ENCODE data around the gene RALGAPB.
A peak's percentile ranks its signal among the peaks of the same experiment; 100 is the strongest.
"Not testable (repeated sequence)": the region's sequence is repeated elsewhere in the genome, so short reads cannot be mapped to it uniquely, and the experiment has no call there.

The RALGAPB gene

DNA sequence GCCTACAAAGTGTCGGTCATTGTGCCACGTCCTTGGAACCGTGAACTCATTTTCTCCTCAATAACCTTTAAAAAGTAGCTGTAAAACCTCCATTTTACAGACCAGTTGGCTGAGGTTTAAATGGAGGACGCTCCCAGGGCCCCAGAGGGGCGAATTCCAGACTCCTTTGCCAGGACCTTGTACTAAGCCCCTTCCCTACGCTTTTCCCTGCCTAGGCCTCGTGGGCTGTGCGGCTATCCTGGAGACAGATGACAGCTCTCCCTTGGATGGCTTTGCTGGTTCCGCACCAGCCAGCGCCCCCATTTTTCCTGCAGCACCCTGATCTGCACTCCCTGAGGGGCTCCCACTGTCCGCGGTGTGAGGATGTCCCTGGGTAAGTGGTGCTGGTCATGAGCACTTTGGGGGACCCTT, 25.4 kb upstream of the RALGAPB start:
- DNase-seq (ENCODE audit: low read depth, low spot score): no peak

GRCh38 chr20:38447931-38448675, 24.5 kb upstream of the RALGAPB start:
- DNase-seq (ENCODE audit: low read depth, low spot score): no peak

- DNase-seq (ENCODE audit: low read depth, low spot score): no peak
Measured at GRCh38 chr20:38449046-38449445, 23.6 kb upstream of the RALGAPB start.

DNA sequence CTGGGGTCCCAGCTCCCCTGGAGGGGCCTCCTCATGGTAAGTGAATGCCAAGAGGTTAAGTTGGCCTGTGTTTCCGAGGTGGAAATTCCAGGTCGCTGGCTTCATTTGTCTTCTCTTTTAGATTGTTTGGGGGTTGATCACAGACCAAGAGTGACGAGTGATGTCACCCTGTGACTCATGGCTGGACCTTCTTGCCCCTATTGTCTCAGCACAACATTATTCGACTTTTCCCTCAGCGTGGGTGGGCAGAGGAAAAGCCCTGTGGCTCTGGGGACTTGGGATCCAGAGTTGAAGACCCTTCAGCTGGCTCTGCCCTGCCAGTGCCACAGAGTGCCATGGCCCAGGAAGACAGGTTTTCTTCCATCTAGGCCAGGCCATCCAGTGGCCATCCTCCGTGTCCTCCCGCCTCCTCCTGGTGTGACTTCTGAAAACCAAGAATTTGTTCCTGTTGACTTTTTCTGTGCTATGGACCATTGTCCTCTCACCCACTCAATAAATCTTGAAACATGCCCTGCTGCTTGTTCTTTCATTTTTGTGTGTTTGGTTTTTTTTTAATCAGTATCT, 22.1 kb upstream of the RALGAPB start:
- no peak for DNase-seq (ENCODE audit: low read depth, low spot score)

- DNase-seq (ENCODE audit: low read depth, low spot score): no peak
Measured at GRCh38 chr20:38452880-38453624, 19.6 kb upstream of the RALGAPB start.

DNA sequence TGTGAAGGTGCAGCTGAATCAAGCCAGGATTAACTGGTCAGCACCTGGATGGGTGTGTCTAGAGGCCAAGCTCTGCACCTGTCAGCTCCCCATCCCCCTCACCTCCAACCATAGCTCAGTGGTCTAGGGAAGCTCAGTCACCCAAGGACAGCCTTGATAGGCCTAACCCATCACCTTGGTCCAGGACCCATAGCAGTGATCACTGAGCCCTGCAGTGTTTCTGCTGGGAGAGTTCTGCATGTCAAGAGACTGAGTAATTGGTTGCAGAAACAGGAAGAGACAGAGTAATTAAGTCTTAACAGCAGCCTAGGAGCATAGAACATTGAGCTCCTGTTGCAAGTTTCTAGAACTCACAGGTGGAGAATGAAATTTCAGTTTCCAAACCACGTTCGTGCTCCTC, 18.7 kb upstream of the RALGAPB start:
- DNase-seq (ENCODE audit: low read depth, low spot score): no peak

GRCh38 chr20:38454556-38455473, 17.8 kb upstream of the RALGAPB start:
- no peak for DNase-seq (ENCODE audit: low read depth, low spot score)

GRCh38 chr20:38458314-38458713, 14.3 kb upstream of the RALGAPB start:
- no peak for DNase-seq (ENCODE audit: low read depth, low spot score)

- peak; percentile 89 for DNase-seq (ENCODE audit: low read depth, low spot score)
Measured at GRCh38 chr20:38460040-38460623, 12.5 kb upstream of the RALGAPB start.

DNA sequence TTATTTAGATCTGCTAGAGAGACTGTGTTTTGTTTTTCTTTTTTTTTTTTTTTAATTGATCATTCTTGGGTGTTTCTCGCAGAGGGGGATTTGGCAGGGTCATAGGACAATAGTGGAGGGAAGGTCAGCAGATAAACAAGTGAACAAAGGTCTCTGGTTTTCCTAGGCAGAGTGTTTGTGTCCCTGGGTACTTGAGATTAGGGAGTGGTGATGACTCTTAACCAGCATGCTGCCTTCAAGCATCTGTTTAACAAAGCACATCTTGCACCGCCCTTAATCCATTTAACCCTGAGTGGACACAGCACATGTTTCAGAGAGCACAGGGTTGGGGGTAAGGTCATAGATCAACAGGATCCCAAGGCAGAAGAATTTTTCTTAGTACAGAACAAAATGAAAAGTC, 12.0 kb upstream of the RALGAPB start:
- not testable (repeated sequence) for DNase-seq (ENCODE audit: low read depth, low spot score)

DNA sequence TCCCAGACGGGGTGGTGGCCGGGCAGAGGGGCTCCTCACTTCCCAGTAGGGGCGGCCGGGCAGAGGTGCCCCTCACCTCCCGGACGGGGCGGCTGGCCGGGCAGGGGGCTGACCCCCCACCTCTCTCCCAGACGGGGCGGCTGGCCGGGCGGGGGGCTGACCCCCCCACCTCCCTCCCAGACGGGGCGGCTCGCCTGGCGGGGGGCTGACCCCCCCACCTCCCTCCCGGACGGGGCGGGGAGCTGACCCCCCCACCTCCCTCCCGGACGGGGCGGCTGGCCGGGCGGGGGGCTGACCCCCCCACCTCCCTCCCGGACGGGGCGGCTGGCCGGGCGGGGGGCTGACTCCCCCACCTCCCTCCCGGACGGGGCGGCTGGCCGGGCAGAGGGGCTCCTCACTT, 11.5 kb upstream of the RALGAPB start:
- not testable (repeated sequence) for DNase-seq (ENCODE audit: low read depth, low spot score)

DNA sequence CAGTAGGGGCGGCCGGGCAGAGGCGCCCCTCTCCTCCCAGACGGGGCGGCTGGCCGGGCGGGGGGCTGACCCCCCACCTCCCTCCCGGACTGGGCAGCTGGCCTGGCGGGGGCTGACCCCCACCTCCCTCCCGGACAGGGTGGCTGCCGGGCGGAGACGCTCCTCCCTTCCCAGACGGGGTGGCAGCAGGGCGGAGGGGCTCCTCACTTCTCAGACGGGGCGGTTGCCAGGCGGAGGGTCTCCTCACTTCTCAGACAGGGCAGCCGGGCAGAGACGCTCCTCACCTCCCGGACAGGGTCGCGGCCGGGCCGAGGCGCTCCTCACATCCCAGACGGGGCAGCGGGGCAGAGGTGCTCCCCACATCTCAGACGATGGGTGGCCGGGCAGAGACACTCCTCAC, 11.1 kb upstream of the RALGAPB start:
- DNase-seq (ENCODE audit: low read depth, low spot score): not testable (repeated sequence)

GRCh38 chr20:38466171-38466570, 6.5 kb upstream of the RALGAPB start:
- no peak for DNase-seq (ENCODE audit: low read depth, low spot score)

- DNase-seq (ENCODE audit: low read depth, low spot score): no peak
Measured at GRCh38 chr20:38466983-38467382, 5.7 kb upstream of the RALGAPB start.

DNA sequence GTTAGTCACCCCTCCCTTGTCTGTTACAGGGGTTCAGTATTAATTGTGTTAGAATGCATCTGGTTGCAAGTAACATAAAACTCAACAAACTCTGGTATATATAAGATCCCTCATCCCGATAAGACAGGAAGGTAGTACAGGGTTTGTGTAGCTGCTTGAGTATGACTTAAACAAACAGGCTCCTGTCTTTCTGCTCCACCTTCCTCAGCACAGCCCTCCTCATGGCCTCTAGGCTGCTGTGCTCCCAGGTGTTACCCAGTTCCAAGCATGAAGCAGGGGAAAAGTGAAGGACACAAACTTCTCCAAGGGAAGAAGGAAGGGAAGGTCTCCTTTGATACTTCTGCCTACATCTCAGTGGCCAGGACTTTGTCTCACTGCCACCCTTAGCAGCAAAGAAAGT, 1.4 kb upstream of the RALGAPB start:
- no peak for DNase-seq (ENCODE audit: low read depth, low spot score)

- no peak for DNase-seq (ENCODE audit: low read depth, low spot score)
Measured at GRCh38 chr20:38471987-38472512, 593 bp upstream of the RALGAPB start.

DNA sequence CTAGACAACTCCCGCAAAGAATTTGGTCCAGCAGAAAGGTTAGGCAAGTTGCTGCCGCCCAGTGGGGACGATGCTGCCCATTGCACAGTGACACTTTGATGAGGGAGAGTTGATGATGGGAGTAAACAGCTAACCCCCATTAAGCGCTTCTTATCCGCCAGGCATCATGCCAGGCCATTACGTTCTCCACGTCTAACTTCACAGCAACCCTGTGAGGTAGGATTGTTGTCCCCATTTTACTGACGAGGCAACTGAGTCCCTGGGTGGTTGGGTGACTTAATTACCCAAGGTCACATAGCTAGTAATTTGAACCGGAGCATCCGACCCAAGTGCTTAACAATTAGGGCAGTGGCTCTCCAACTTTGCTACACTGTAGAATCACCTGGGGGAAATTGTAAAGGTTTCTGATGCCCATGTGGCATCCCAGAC, 738 bp downstream of the RALGAPB start:
- no peak for DNase-seq (ENCODE audit: low read depth, low spot score)

DNA sequence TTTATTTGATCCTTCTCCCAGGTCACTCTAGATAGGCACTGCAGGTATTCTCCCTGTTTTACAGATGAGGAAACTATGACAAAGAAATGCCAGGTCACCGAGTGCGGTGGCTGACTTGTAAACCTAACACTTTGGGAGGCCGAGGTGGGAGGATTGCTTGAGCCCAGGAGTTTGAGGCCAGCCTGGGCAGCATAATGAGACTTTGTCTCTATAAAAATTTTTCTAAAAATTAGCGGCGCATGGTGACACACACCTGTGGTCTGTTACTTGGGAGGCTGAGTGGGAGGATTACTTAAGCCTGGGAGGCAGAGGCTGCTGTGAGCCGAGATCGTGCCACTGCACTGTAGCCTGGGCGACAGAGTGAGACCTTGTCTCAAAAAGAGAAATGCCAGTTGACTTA, 5.1 kb downstream of the RALGAPB start:
- no peak for DNase-seq (ENCODE audit: low read depth, low spot score)

GRCh38 chr20:38479596-38479995, 7.0 kb downstream of the RALGAPB start:
- no peak for DNase-seq (ENCODE audit: low read depth, low spot score)

GRCh38 chr20:38485041-38485440, 12.4 kb downstream of the RALGAPB start:
- DNase-seq (ENCODE audit: low read depth, low spot score): no peak

DNA sequence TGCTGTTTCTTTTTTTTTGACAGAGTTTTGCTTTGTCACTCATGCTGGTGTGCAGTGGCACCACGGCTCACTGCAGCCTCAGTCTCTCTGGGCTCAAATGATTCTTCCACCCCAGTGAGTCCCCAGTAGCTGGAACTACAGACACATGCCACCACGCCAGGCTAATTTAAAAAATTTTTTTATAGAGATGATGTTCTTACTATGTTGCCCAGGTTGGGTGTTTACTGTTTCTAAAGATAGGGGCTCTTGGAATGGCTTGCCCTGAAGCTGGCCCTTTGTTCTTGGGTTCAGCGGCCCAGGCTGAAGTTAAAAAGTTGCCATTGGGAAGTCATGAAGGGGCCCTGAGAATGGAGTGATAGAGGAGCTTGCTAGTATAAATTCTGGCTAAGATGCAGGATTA, 16.5 kb downstream of the RALGAPB start:
- no peak for DNase-seq (ENCODE audit: low read depth, low spot score)

All from smooth muscle cell of the brain vasculature (primary cell).